Suprapubic skin (tissue), 3 donors: ENCODE measurements around the gene KCNA3.

Source experiments
- CTCF ChIP-seq, 2 donors: fragments of 200-600 bp in 1 of 2; fragments of 450-650 bp in 1 of 2; sonication (generic) in 1 of 2; IDR thresholded peaks; one replicate each; pipeline ENCODE4 v1.5.1; 2016 to 2019; ENCODE audit warnings: antibody characterized with exemption in 2 of 2, mild to moderate bottlenecking in 1 of 2, moderate library complexity in 1 of 2
- POLR2AphosphoS5 ChIP-seq, 3 donors: sonication (generic); formaldehyde crosslinking; IDR thresholded peaks; one replicate each; pipeline ENCODE4 v1.6.1; 2017; ENCODE audit warnings: antibody characterized with exemption in 3 of 3

GRCh38 chr1:110702260-110702659 lies 27.5 kb upstream of the KCNA3 start:
- TF ChIP-seq CTCF (IDR thresholded peaks at IDR 0.05): no peak
- no peak for TF ChIP-seq POLR2AphosphoS5 (IDR thresholded peaks at IDR 0.05)
